Pancreas (tissue), 10 donors: Measurements from ENCODE around the gene PALM. TPM values are rescaled to one million over a fixed set of nuclear protein-coding genes. Genes with fewer than 3 reads are reported as not detected.
"Not testable (repeated sequence)": the region's sequence is repeated elsewhere in the genome, so short reads cannot be mapped to it uniquely, and the experiment has no call there.

ENCODE experiments used
- ATAC-seq, 4 donors: fragments of 200-7000 bp; cut with Tn5 transposase; one replicate each; pipeline versions ENCODE4 v1.8.0 to v1.9.1; 2020; ENCODE audit warnings: mild to moderate bottlenecking in 4 of 4, moderate library complexity in 4 of 4
- DNase-seq, 6 donors: peaks; one replicate each; pipeline ENCODE4 v3.0.0-alpha.2; 2020
- FAIRE-seq: peaks from 2 replicates; lab custom pipeline; 2012; peaks lifted over from hg19 to GRCh38; lab: Jason Lieb, UNC
- H3K27ac ChIP-seq, 4 donors: fragments of 200-600 bp; sonication (generic); 1 replicate in 3 of 4; 2 replicates in 1 of 4; pipeline versions ENCODE4 v1.5.0 to v1.8.0; 2020
- H3K27me3 ChIP-seq, 4 donors: fragments of 200-600 bp; one replicate each; pipeline ENCODE4 v1.8.0; 2021
- H3K36me3 ChIP-seq, 3 donors: fragments of 200-600 bp; sonication (generic) in 1 of 3; one replicate each; pipeline versions ENCODE4 v1.5.0 to v1.8.0; 2020 to 2021
- H3K4me1 ChIP-seq, 3 donors: fragments of 200-600 bp; one replicate each; pipeline ENCODE4 v1.8.0; 2021
- H3K4me3 ChIP-seq, 4 donors: fragments of 200-600 bp; sonication (generic) in 2 of 4; one replicate each; pipeline versions ENCODE4 v1.5.0 to v1.8.0; 2020 to 2021
- H3K9me3 ChIP-seq, 4 donors: fragments of 200-600 bp; one replicate each; pipeline ENCODE4 v1.8.0; 2021
- CTCF ChIP-seq, 4 donors: fragments of 200-600 bp; sonication (generic) in 3 of 4; IDR thresholded peaks; one replicate each; pipeline versions ENCODE4 v1.5.0 to v1.8.0; 2021; ENCODE audit warnings: antibody characterized with exemption in 4 of 4
- WGBS, 2 donors: extraction: QIAGEN DNeasy Blood & Tissue Kit; methylation state at CpG; one replicate each; pipeline ENCODE4 v1.1.7; 2013; 5-methylcytosine and 5-hydroxymethylcytosine counted together
- intact Hi-C, 3 donors: fragments of 100-400 bp; cut with DNase I; formaldehyde crosslinking; loops; one replicate each; pipeline versions ENCODE4 v1.11.1 to v1.14.2; 2022
- polyA plus RNA-seq, 2 donors: library from polyadenylated mRNA; stranded (reverse); fragments of 200-250 nt; gene quantifications; one replicate each; pipeline ENCODE4 v1.2.3, GENCODE V29; 2013
- total RNA-seq, 6 donors: library from RNA; stranded (reverse); fragmentation: NEBNext Ultra II Directional in 4 of 6; extraction: Animal tissue kit (Norgen Biotek cat#: 25700) in 4 of 6; gene quantifications; one replicate each; pipeline versions ENCODE4 v1.2.1 to v1.2.4, GENCODE V29; 2021 to 2023
- donor health status: healthy with polysubstance abuse.
- donor health status: DM: no; HTN: no; CAD: no; lungs with moderate emphysema.
- donor health status: DM: no; HTN: no; CAD: no.
- donor health status: control.
- donor health status: control.
- donor health status: Bipolar disorder and iron deficiency.
- donor health status: DM: yes; HTN: yes; CAD: no.
- donor health status: DM: no; HTN: no; CAD: no.
- donor health status: DM: no; HTN: no; CAD: no.
- donor health status: DM: yes; HTN: yes; CAD: no.

PALM gene
- total and polyA plus RNA-seq, 8 donors, result 3.5 to 12.6 (median 6.2) TPM

- Histone ChIP-seq H3K4me1 (no peaks in the 10 kb centered on the region), H3K27ac (no peak overlapping the region), H3K36me3 (no peaks in the 10 kb centered on the region), H3K4me3 (no peak overlapping the region), H3K9me3 (no peaks in the 10 kb centered on the region), H3K27me3 (no peaks in the 10 kb centered on the region)
- FAIRE-seq (no peak), ATAC-seq (no peak), DNase-seq (no peak)
- WGBS, 2 donors, result 74 to 84% methylated on average over 28 to 32 of the region's 32 CpGs
- intact Hi-C loops, result loop anchor here in 2 of 3 donors (2.0 to 10.0 kb wide), 2 partner anchors 69 to 71 kb away; partner anchors contain the start of gene RNF126 (in 1 of the 2)
- no peak for TF ChIP-seq CTCF (IDR thresholded peaks at IDR 0.05)
These were observed 27.4 kb downstream of the PALM start for GRCh38 chr19:736125-736524.

GRCh38 chr19:737591-738093 is 28.9 kb downstream of the PALM start:
- 31 to 35% methylated on average over 21 to 22 of the region's 22 CpGs for WGBS, 2 donors
- Histone ChIP-seq H3K4me1 (no peaks in the 10 kb centered on the region), H3K27me3 (no peaks in the 10 kb centered on the region), H3K36me3 (no peaks in the 10 kb centered on the region), H3K27ac (no peak overlapping the region), H3K4me3 (no peak overlapping the region), H3K9me3 (no peaks in the 10 kb centered on the region)
- DNase-seq (peak in 2 of 6 donors; percentile 38 to 79), ATAC-seq (peak; percentile 36 to 73 (median 63)), FAIRE-seq (no peak)
- intact Hi-C loops, result loop anchor here in 2 of 3 donors (2.0 to 10.0 kb wide), 2 partner anchors 71 to 73 kb away; partner anchors contain the start of gene RNF126 (in 1 of the 2)
- TF ChIP-seq CTCF (IDR thresholded peaks at IDR 0.05), result peak; percentile 34 to 51 (median 40)

GRCh38 chr19:738509-739128 is 29.9 kb downstream of the PALM start:
- H3K27ac ChIP-seq, result no peak overlapping the region

GRCh38 chr19:739998-740715 is 31.4 kb downstream of the PALM start:
- DNase-seq (peak in 1 of 6 donors; percentile 24), FAIRE-seq (no peak), ATAC-seq (no peak)
- no peak overlapping the region for H3K4me3 ChIP-seq
- no peak overlapping the region for H3K27ac ChIP-seq
- no peaks in the 10 kb centered on the region for H3K36me3 ChIP-seq
- H3K4me1 ChIP-seq, result no peaks in the 10 kb centered on the region
- intact Hi-C loops, result loop anchor here in 1 of 3 donors (10.0 kb wide), 1 partner anchor 75 kb away; the partner anchor contains the start of gene RNF126
- no peaks in the 10 kb centered on the region for H3K9me3 ChIP-seq
- 69 to 88% methylated on average over 31 to 36 of the region's 36 CpGs for WGBS, 2 donors
- TF ChIP-seq CTCF (IDR thresholded peaks at IDR 0.05), result no peak
- no peaks in the 10 kb centered on the region for H3K27me3 ChIP-seq

More at GRCh38 chr19:738509-739128, 29.9 kb downstream of the PALM start:
- FAIRE-seq (no peak), DNase-seq (no peak), ATAC-seq (no peak)
- TF ChIP-seq CTCF (IDR thresholded peaks at IDR 0.05), result no peak
- Histone ChIP-seq H3K4me3 (no peak overlapping the region), H3K36me3 (no peaks in the 10 kb centered on the region), H3K9me3 (no peaks in the 10 kb centered on the region), H3K27me3 (no peaks in the 10 kb centered on the region), H3K4me1 (no peaks in the 10 kb centered on the region)
- WGBS, 2 donors, result 48 to 61% methylated on average over 23 of the region's 23 CpGs
- intact Hi-C loops, result loop anchor here in 1 of 3 donors (10.0 kb wide), 1 partner anchor 74 kb away; the partner anchor contains the start of gene RNF126

GRCh38 chr19:740816-741505 is 32.2 kb downstream of the PALM start:
- H3K36me3 ChIP-seq, intact Hi-C loops, H3K27me3 ChIP-seq, ATAC-seq, H3K9me3 ChIP-seq, H3K4me1 ChIP-seq, H3K4me3 ChIP-seq, H3K27ac ChIP-seq, FAIRE-seq, DNase-seq: not testable (repeated sequence)
- 69 to 72% methylated on average over 15 to 16 of the region's 16 CpGs for WGBS, 2 donors
